Fibroblast of lung (primary cell): ENCODE results near the gene IMP3.

Source experiments
- CTCF ChIP-seq, 2 donors: IDR thresholded peaks in 1 of 2; conservative IDR thresholded peaks in 1 of 2; 1 replicate in 1 of 2; 2 replicates in 1 of 2; pipeline ENCODE4 v1.5.1; 2011 to 2012; ENCODE audit warnings: low read length in 2 of 2, control low read depth in 1 of 2, inconsistent platforms in 1 of 2, low read depth in 1 of 2, mild to moderate bottlenecking in 1 of 2
- EZH2 ChIP-seq: IDR thresholded peaks from 2 replicates; pipeline ENCODE4 v1.5.1; 2012; ENCODE audit warnings: low read length, control low read depth, mild to moderate bottlenecking; ENCODE audit errors: missing control alignments

DNA sequence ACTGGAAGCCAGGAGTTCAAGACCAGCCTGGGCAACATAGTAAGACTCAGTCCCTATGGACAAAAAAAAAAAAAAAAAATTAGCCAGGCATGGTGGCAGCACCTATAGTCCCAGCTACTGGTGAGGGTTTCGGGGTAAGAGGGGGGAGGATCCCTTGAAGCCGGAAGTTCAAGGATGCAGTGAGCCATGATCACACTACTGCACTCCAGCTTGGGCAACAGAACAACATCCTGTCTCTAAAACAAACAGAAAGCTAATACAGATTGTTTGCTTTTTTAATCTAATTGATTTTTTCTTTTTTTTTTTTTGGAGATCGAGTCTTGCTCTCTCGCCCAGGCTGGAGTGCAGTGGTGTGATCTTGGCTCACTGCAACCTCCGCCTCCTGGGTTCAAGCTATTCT, 1.6 kb upstream of the IMP3 start:
- TF ChIP-seq EZH2 (no peak), CTCF (conservative IDR thresholded peaks at IDR 0.05 in 1 of 2, IDR thresholded peaks at IDR 0.05 in 1 of 2; ENCODE audit: low read depth in 1 of 2, low read length in 2 of 2) (no peak)
